Measurements from ENCODE around the gene RASD2.

Gene RASD2

GRCh38 chr22:35554297-35554845, 13.7 kb downstream of the RASD2 start:
- TF ChIP-seq CTCF (IDR thresholded peaks at IDR 0.05; ENCODE audit: insufficient read depth, missing control alignments): no peak
- DNase-seq (ENCODE audit: insufficient read length, low spot score) (no peak), FAIRE-seq (no peak)

- DNase-seq (ENCODE audit: insufficient read length, low spot score) (no peak), FAIRE-seq (no peak)
- no peak for TF ChIP-seq CTCF (IDR thresholded peaks at IDR 0.05; ENCODE audit: insufficient read depth, missing control alignments)
Observed at GRCh38 chr22:35555483-35555890, 14.9 kb downstream of the RASD2 start.

GRCh38 chr22:35555946-35556547, 15.4 kb downstream of the RASD2 start:
- DNase-seq (ENCODE audit: insufficient read length, low spot score) (no peak), FAIRE-seq (no peak)
- TF ChIP-seq CTCF (IDR thresholded peaks at IDR 0.05; ENCODE audit: insufficient read depth, missing control alignments): no peak

GRCh38 chr22:35556666-35557065, 16.0 kb downstream of the RASD2 start:
- TF ChIP-seq CTCF (IDR thresholded peaks at IDR 0.05; ENCODE audit: insufficient read depth, missing control alignments): no peak
- no peak for FAIRE-seq

GRCh38 chr22:35558031-35558430, 17.4 kb downstream of the RASD2 start:
- TF ChIP-seq CTCF (IDR thresholded peaks at IDR 0.05; ENCODE audit: insufficient read depth, missing control alignments): no peak
- FAIRE-seq (no peak), DNase-seq (ENCODE audit: insufficient read length, low spot score) (no peak)

More at GRCh38 chr22:35556666-35557065, 16.0 kb downstream of the RASD2 start:
- DNase-seq (ENCODE audit: insufficient read length, low spot score): no peak

- no peak for TF ChIP-seq CTCF (IDR thresholded peaks at IDR 0.05; ENCODE audit: insufficient read depth, missing control alignments)
- no peak for FAIRE-seq
- DNase-seq (ENCODE audit: insufficient read length, low spot score): no peak
Observed at GRCh38 chr22:35558719-35559118, 18.1 kb downstream of the RASD2 start.

GRCh38 chr22:35559354-35560005, 18.8 kb downstream of the RASD2 start:
- no peak for TF ChIP-seq CTCF (IDR thresholded peaks at IDR 0.05; ENCODE audit: insufficient read depth, missing control alignments)
- FAIRE-seq (no peak), DNase-seq (ENCODE audit: insufficient read length, low spot score) (no peak)
